GM12878 (cell line): Measurements from ENCODE around the gene MDFIC. TPM values are rescaled to one million over a fixed set of nuclear protein-coding genes. Genes with fewer than 3 reads are reported as not detected.
A peak's percentile ranks its signal among the peaks of the same experiment; 100 is the strongest.

Source experiments
- ATAC-seq: fragments of 200-7000 bp; cut with Tn5 transposase; 3 replicates; pipeline ENCODE4 v1.9.1; 2020; ENCODE audit warnings: mild to moderate bottlenecking, moderate library complexity
- BruUV-seq: library from RNA; stranded (reverse); fragments of 400-500 nt; replicated peaks from 2 replicates; lab custom pipeline; 2021; lab: Mats Ljungman, UMichigan
- CTCF ChIA-PET: fragments of 300-600 bp; sonication (Branson Sonifier 250); formaldehyde crosslinking; extraction: SDS; loops from one replicate; lab custom pipeline; 2021; ENCODE audit warnings: inconsistent platforms; lab: Yijun Ruan, JAX
- POLR2A ChIA-PET: fragments of 350-600 bp; formaldehyde crosslinking; extraction: SDS; loops from one replicate; lab custom pipeline; 2021; ENCODE audit warnings: inconsistent platforms; lab: Charles Lee
- RAD21 ChIA-PET: fragments of 300-600 bp; sonication (Branson Sonifier 250); formaldehyde crosslinking; loops from one replicate; lab custom pipeline; 2023; ENCODE audit warnings: antibody characterized with exemption; ENCODE audit not compliant: unreplicated experiment; lab: Charles Lee
- SMC1A ChIA-PET: fragments of 300-600 bp; sonication (Branson Sonifier 250); formaldehyde crosslinking; loops from one replicate; lab custom pipeline; 2023; ENCODE audit not compliant: unreplicated experiment, uncharacterized antibody; lab: Charles Lee
- DNase-seq: peaks from one replicate; pipeline ENCODE4 v3.0.0-alpha.2; 2011; ENCODE audit warnings: low read depth, low spot score
- FAIRE-seq: peaks from 3 replicates; lab custom pipeline; 2011; peaks lifted over from hg19 to GRCh38; lab: Jason Lieb, UNC
- H2AFZ ChIP-seq: 2 replicates; pipeline ENCODE4 v1.6.0; 2011; ENCODE audit warnings: low read depth, low read length, control low read depth; ENCODE audit not compliant: control insufficient read depth
- H3K27ac ChIP-seq: 2 replicates; pipeline ENCODE4 v1.5.1; 2011; ENCODE audit warnings: control low read depth; ENCODE audit not compliant: control insufficient read depth, insufficient read depth
- H3K27me3 ChIP-seq, 2 experiments: replicated peaks in 1 of 2; 2 replicates each; pipeline versions ENCODE4 v1.6.0 to v1.6.1; 2011; ENCODE audit warnings: low read length in 1 of 2; ENCODE audit not compliant: control insufficient read depth in 2 of 2, insufficient read depth in 2 of 2
- H3K36me3 ChIP-seq, 2 experiments: 2 replicates each; pipeline ENCODE4 v1.5.1; 2011; ENCODE audit warnings: low read length in 1 of 2; ENCODE audit not compliant: control insufficient read depth in 2 of 2, insufficient read depth in 2 of 2
- H3K4me1 ChIP-seq: 2 replicates; pipeline ENCODE4 v1.6.1; 2011; ENCODE audit warnings: mild to moderate bottlenecking, low read length, moderate library complexity, mixed read lengths; ENCODE audit not compliant: control insufficient read depth, insufficient read depth
- H3K4me2 ChIP-seq: 2 replicates; pipeline ENCODE4 v1.6.0; 2011; ENCODE audit warnings: control low read depth; ENCODE audit not compliant: control insufficient read depth, insufficient read depth
- H3K4me3 ChIP-seq: fragments of 200-600 bp; sonication (generic); 2 replicates; pipeline ENCODE4 v1.5.1; 2016
- H3K79me2 ChIP-seq: 2 replicates; pipeline ENCODE4 v1.6.0; 2011; ENCODE audit warnings: low read length; ENCODE audit not compliant: control insufficient read depth, insufficient read depth
- H3K9ac ChIP-seq: 2 replicates; pipeline ENCODE4 v1.8.0; 2011; ENCODE audit warnings: low read length, control low read depth, mixed read lengths; ENCODE audit not compliant: control insufficient read depth, insufficient read depth
- H3K9me3 ChIP-seq: replicated peaks from 3 replicates; pipeline ENCODE4 v1.5.1; 2011; ENCODE audit warnings: mild to moderate bottlenecking, low read length; ENCODE audit not compliant: control insufficient read depth, insufficient read depth
- H4K20me1 ChIP-seq: 2 replicates; pipeline ENCODE4 v1.6.0; 2011; ENCODE audit not compliant: control insufficient read depth, insufficient read depth
- MTA3 ChIP-seq: IDR thresholded peaks from 2 replicates; pipeline ENCODE4 v1.6.1; 2012; ENCODE audit warnings: low read length, inconsistent platforms, borderline replicate concordance
- NRF1 ChIP-seq: conservative IDR thresholded peaks from 2 replicates; pipeline ENCODE4 v1.6.1; 2011; ENCODE audit warnings: mild to moderate bottlenecking, low read depth, low read length, improper control_type of control experiment
- RAD21 ChIP-seq: IDR thresholded peaks from 2 replicates; pipeline ENCODE4 v1.6.1; 2011; ENCODE audit warnings: mild to moderate bottlenecking, low read depth, low read length, moderate library complexity; ENCODE audit not compliant: insufficient read depth
- WGBS: methylation state at CpG from one replicate; pipeline ENCODE4 v1.1.6; 2016; ENCODE audit warnings: low lambda C conversion rate; ENCODE audit not compliant: insufficient replicate concordance, insufficient coverage; ENCODE audit errors: missing lambda C conversion rate; 5-methylcytosine and 5-hydroxymethylcytosine counted together
- in situ Hi-C: fragments of 300-500 bp; cut with MboI; formaldehyde crosslinking; loops from 9 replicates; pipeline ENCODE4 v1.14.3; 2018; ENCODE audit warnings: mixed read lengths
- intact Hi-C: fragments of 100-400 bp; cut with micrococcal nuclease; formaldehyde crosslinking; loops from one replicate; pipeline ENCODE4 v1.14.2; 2022; ENCODE audit not compliant: unreplicated experiment
- polyA plus RNA-seq, 11 experiments: library from polyadenylated mRNA; depleted of rRNA in 4 of 11; unstranded in 6 of 11; stranded (reverse) in 5 of 11; fragments of >200 nt; fragmentation: Nextera tagmentation in 4 of 11; fragmentation: Illumina TruSeq in 1 of 11; extraction: Ambion mirVana in 4 of 11; extraction: Trizol in 1 of 11; gene quantifications; 1 replicate in 1 of 11; 2 replicates in 10 of 11; pipeline versions ENCODE4 v1.2.1 to v1.2.3, GENCODE V29; 2011 to 2016; ENCODE audit warnings: inconsistent platforms in 2 of 11, missing spikeins in 2 of 11, low read depth in 1 of 11
- total RNA-seq, 4 experiments: library from RNA; depleted of rRNA in 3 of 4; stranded (reverse); fragments of >200 nt in 3 of 4; fragmentation: Illumina TruSeq in 1 of 4; extraction: Trizol in 1 of 4; gene quantifications; 2 replicates each; pipeline versions ENCODE4 v1.2.1 to v1.2.3, GENCODE V29; 2013 to 2021
- TF ChIP-seq, protein P1 (sequence below): fragments of 150-350 bp; IDR thresholded peaks from 2 replicates; pipeline ENCODE4 v1.6.1; 2014; ENCODE audit warnings: mild to moderate bottlenecking, low read depth, low read length
- TF ChIP-seq, protein P2 (sequence below): IDR thresholded peaks from 2 replicates; pipeline ENCODE4 v1.6.1; 2011; ENCODE audit warnings: borderline replicate concordance, low read depth, mild to moderate bottlenecking, moderate library complexity, low read length; ENCODE audit not compliant: insufficient read depth, poor library complexity, severe bottlenecking
- TF ChIP-seq, protein P3 (sequence below): fragments of 450-650 bp; IDR thresholded peaks from 2 replicates; pipeline ENCODE4 v1.6.1; 2017; ENCODE audit warnings: mild to moderate bottlenecking, moderate library complexity
- TF ChIP-seq, protein P4 (sequence below): fragments of 450-650 bp; IDR thresholded peaks from 2 replicates; pipeline ENCODE4 v1.6.1; 2017; ENCODE audit warnings: mild to moderate bottlenecking, moderate library complexity

MDFIC gene
- total and polyA plus RNA-seq, 10 of the 15 experiments (the other 5 are each of a cell fraction or from before 2014, with no cell fraction given), result 7.3 to 58.4 (median 40.0) TPM

- TF ChIP-seq, protein P1, sequence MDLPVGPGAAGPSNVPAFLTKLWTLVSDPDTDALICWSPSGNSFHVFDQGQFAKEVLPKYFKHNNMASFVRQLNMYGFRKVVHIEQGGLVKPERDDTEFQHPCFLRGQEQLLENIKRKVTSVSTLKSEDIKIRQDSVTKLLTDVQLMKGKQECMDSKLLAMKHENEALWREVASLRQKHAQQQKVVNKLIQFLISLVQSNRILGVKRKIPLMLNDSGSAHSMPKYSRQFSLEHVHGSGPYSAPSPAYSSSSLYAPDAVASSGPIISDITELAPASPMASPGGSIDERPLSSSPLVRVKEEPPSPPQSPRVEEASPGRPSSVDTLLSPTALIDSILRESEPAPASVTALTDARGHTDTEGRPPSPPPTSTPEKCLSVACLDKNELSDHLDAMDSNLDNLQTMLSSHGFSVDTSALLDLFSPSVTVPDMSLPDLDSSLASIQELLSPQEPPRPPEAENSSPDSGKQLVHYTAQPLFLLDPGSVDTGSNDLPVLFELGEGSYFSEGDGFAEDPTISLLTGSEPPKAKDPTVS, result no peak
- TF ChIP-seq, protein P2, sequence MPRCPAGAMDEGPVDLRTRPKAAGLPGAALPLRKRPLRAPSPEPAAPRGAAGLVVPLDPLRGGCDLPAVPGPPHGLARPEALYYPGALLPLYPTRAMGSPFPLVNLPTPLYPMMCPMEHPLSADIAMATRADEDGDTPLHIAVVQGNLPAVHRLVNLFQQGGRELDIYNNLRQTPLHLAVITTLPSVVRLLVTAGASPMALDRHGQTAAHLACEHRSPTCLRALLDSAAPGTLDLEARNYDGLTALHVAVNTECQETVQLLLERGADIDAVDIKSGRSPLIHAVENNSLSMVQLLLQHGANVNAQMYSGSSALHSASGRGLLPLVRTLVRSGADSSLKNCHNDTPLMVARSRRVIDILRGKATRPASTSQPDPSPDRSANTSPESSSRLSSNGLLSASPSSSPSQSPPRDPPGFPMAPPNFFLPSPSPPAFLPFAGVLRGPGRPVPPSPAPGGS, result no peak
- TF ChIP-seq NRF1, result no peak
Observed at GRCh38 chr7:114979388-114979787, 57.5 kb downstream of the MDFIC start (continued).

GRCh38 chr7:114979803-114980507 lies 58.1 kb downstream of the MDFIC start:
- peak overlapping the region; percentile 43; the same call in 1 of the 2 replicates for H3K27ac ChIP-seq
- no peaks in the 10 kb centered on the region for H3K27me3 ChIP-seq
- RAD21 ChIA-PET, result no interaction called here
- in situ Hi-C loops, result no loop called here
- peaks cover 3% of the 10 kb centered on the region for H3K4me1 ChIP-seq
- peaks cover 19% of the 10 kb centered on the region for H3K79me2 ChIP-seq
- ATAC-seq (peak; percentile 28; the same call in 2 of the 3 replicates), DNase-seq (no peak), FAIRE-seq (no peak)
- H2AFZ ChIP-seq, result no peak overlapping the region; the same call in 1 of the 2 replicates
- POLR2A ChIA-PET, result no interaction called here
- H3K9ac ChIP-seq, result no peak overlapping the region; the same call in 1 of the 2 replicates
- H4K20me1 ChIP-seq, result no peaks in the 10 kb centered on the region
- H3K9me3 ChIP-seq, result no peaks in the 10 kb centered on the region
- H3K4me2 ChIP-seq, result peak overlapping the region; percentile 65; the same call in 1 of the 2 replicates
- H3K4me3 ChIP-seq, result no peak overlapping the region
- H3K36me3 ChIP-seq, result peaks cover 2 to 20% of the 10 kb centered on the region in 2 experiments
- CTCF ChIA-PET, result no interaction called here
- 47% methylated on average over 4 of the region's 4 CpGs for WGBS
- no TSS peak for BruUV-seq
- intact Hi-C loops, result no loop called here
- SMC1A ChIA-PET, result no interaction called here
- TF ChIP-seq MTA3, result no peak
- TF ChIP-seq RAD21, result no peak
- TF ChIP-seq, protein P3, sequence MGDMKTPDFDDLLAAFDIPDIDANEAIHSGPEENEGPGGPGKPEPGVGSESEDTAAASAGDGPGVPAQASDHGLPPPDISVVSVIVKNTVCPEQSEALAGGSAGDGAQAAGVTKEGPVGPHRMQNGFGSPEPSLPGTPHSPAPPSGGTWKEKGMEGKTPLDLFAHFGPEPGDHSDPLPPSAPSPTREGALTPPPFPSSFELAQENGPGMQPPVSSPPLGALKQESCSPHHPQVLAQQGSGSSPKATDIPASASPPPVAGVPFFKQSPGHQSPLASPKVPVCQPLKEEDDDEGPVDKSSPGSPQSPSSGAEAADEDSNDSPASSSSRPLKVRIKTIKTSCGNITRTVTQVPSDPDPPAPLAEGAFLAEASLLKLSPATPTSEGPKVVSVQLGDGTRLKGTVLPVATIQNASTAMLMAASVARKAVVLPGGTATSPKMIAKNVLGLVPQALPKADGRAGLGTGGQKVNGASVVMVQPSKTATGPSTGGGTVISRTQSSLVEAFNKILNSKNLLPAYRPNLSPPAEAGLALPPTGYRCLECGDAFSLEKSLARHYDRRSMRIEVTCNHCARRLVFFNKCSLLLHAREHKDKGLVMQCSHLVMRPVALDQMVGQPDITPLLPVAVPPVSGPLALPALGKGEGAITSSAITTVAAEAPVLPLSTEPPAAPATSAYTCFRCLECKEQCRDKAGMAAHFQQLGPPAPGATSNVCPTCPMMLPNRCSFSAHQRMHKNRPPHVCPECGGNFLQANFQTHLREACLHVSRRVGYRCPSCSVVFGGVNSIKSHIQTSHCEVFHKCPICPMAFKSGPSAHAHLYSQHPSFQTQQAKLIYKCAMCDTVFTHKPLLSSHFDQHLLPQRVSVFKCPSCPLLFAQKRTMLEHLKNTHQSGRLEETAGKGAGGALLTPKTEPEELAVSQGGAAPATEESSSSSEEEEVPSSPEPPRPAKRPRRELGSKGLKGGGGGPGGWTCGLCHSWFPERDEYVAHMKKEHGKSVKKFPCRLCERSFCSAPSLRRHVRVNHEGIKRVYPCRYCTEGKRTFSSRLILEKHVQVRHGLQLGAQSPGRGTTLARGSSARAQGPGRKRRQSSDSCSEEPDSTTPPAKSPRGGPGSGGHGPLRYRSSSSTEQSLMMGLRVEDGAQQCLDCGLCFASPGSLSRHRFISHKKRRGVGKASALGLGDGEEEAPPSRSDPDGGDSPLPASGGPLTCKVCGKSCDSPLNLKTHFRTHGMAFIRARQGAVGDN, result no peak
- TF ChIP-seq, protein P4, sequence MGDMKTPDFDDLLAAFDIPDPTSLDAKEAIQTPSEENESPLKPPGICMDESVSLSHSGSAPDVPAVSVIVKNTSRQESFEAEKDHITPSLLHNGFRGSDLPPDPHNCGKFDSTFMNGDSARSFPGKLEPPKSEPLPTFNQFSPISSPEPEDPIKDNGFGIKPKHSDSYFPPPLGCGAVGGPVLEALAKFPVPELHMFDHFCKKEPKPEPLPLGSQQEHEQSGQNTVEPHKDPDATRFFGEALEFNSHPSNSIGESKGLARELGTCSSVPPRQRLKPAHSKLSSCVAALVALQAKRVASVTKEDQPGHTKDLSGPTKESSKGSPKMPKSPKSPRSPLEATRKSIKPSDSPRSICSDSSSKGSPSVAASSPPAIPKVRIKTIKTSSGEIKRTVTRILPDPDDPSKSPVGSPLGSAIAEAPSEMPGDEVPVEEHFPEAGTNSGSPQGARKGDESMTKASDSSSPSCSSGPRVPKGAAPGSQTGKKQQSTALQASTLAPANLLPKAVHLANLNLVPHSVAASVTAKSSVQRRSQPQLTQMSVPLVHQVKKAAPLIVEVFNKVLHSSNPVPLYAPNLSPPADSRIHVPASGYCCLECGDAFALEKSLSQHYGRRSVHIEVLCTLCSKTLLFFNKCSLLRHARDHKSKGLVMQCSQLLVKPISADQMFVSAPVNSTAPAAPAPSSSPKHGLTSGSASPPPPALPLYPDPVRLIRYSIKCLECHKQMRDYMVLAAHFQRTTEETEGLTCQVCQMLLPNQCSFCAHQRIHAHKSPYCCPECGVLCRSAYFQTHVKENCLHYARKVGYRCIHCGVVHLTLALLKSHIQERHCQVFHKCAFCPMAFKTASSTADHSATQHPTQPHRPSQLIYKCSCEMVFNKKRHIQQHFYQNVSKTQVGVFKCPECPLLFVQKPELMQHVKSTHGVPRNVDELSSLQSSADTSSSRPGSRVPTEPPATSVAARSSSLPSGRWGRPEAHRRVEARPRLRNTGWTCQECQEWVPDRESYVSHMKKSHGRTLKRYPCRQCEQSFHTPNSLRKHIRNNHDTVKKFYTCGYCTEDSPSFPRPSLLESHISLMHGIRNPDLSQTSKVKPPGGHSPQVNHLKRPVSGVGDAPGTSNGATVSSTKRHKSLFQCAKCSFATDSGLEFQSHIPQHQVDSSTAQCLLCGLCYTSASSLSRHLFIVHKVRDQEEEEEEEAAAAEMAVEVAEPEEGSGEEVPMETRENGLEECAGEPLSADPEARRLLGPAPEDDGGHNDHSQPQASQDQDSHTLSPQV, result no peak
